Naive thymus-derived CD8-positive, alpha-beta T cell (primary cell): ENCODE results near the gene ZC3H8. TPM values are rescaled to one million over a fixed set of nuclear protein-coding genes. Genes with fewer than 3 reads are reported as not detected.

Experiments
- polyA plus RNA-seq, 3 donors: library from polyadenylated mRNA; unstranded; fragments of 300-500 nt; fragmentation: Illumina TruSeq; gene quantifications; one replicate each; pipeline ENCODE4 v1.2.3, GENCODE V29; 2021
- total RNA-seq, 8 experiments: library from RNA in 2 of 8; stranded (reverse) in 2 of 8; gene quantifications; one replicate each; pipeline ENCODE4 v1.2.3 and lab custom pipeline; 2021 to 2026

Gene ZC3H8
- total and polyA plus RNA-seq, 5 experiments from 2014 or later, result 10.6 to 29.4 (median 17.3) TPM

Other genes with a start within 250 kb of the ZC3H8 start
- gene TMEM87B, start 199.8 kb downstream of the ZC3H8 start, total RNA-seq, result 10 to 100 TPM; 23.3 to 23.8 TPM
- 10 to 100 TPM in 1 of 3 donors, 1 to 10 TPM in 2; 7.0 to 11.8 (median 9.8) TPM for gene TMEM87B, start 199.8 kb downstream of the ZC3H8 start, polyA plus RNA-seq
- 10 to 100 TPM in 1 of 2 experiments, 1 to 10 TPM in 1; 9.8 to 10.3 TPM for gene FBLN7, start 116.7 kb downstream of the ZC3H8 start, total RNA-seq
- 1 to 10 TPM in 1 of 3 donors, under 1 TPM in 2; 0.16 to 1.8 (median 0.92) TPM for gene FBLN7, start 116.7 kb downstream of the ZC3H8 start, polyA plus RNA-seq
- 10 to 100 TPM; 29.1 to 33.3 TPM for gene ZC3H6, start 20.6 kb upstream of the ZC3H8 start, total RNA-seq
- 10 to 100 TPM in 1 of 3 donors, 1 to 10 TPM in 2; 5.0 to 10.3 (median 9.0) TPM for gene ZC3H6, start 20.6 kb upstream of the ZC3H8 start, polyA plus RNA-seq
- 10 to 100 TPM; 32.4 to 37.5 TPM for gene RGPD8, start 178.6 kb upstream of the ZC3H8 start, total RNA-seq
- gene RGPD8, start 178.6 kb upstream of the ZC3H8 start, polyA plus RNA-seq, result 1 to 10 TPM in 2 of 3 donors, under 1 TPM in 1; 0.68 to 3.6 (median 3.6) TPM
- 10 to 100 TPM; 15.8 to 18.9 TPM for gene TTL, start 227.1 kb upstream of the ZC3H8 start, total RNA-seq
- gene TTL, start 227.1 kb upstream of the ZC3H8 start, polyA plus RNA-seq, result 1 to 10 TPM; 1.7 to 3.3 (median 3.3) TPM